ENCODE results near the gene OLFM1. TPM values are rescaled to one million over a fixed set of nuclear protein-coding genes. Genes with fewer than 3 reads are reported as not detected.

OLFM1 gene
- total RNA-seq, 1 experiment from 2014 or later, result not detected

GRCh38 chr9:135170535-135170934, 83.1 kb downstream of the OLFM1 start:
- no peaks in the 10 kb centered on the region for H3K9me3 ChIP-seq (ENCODE audit: insufficient read depth, low read depth)
- no peak overlapping the region for H2AFZ ChIP-seq
- H3K79me2 ChIP-seq (ENCODE audit: low read depth), result no peaks in the 10 kb centered on the region
- ChIA-PET POLR2A (ENCODE audit: unreplicated experiment) (no interaction called here), CTCF (no interaction called here)
- TF ChIP-seq CTCF (conservative IDR thresholded peaks at IDR 0.05) (no peak), EZH2 (IDR thresholded peaks at IDR 0.05; ENCODE audit: low read depth) (no peak)
- no peak overlapping the region for H3K27ac ChIP-seq
- peaks cover 100% of the 10 kb centered on the region for H3K27me3 ChIP-seq (ENCODE audit: insufficient read depth, low read depth)
- H3K4me3 ChIP-seq, result no peak overlapping the region
- H3K36me3 ChIP-seq (ENCODE audit: low read depth), result no peaks in the 10 kb centered on the region
- DNase-seq, result no peak
- no peaks in the 10 kb centered on the region for H4K20me1 ChIP-seq (ENCODE audit: insufficient read depth)
- no peaks in the 10 kb centered on the region for H3F3A ChIP-seq (ENCODE audit: insufficient read depth, low read depth)
- no TSS peak for BruUV-seq (replicated peaks)
- H3K4me2 ChIP-seq, result no peak overlapping the region
- no peaks in the 10 kb centered on the region for H3K9me2 ChIP-seq (ENCODE audit: insufficient read depth)
- intact Hi-C loops (cut with micrococcal nuclease; ENCODE audit: unreplicated experiment), result no loop called here
- no peaks in the 10 kb centered on the region for H3K4me1 ChIP-seq (replicated peaks; ENCODE audit: insufficient read depth)

Other genes with a start within 250 kb of the OLFM1 start
- gene FCN2, start 206.9 kb upstream of the OLFM1 start, total RNA-seq (2021), result not detected in 2 replicates
- not detected in 2 replicates for gene FCN1, start 169.8 kb upstream of the OLFM1 start, total RNA-seq (2021)

Measured in PC-9 (cell line).